ENCODE measurements around the gene TCAP. TPM values are rescaled to one million over a fixed set of nuclear protein-coding genes. Genes with fewer than 3 reads are reported as not detected.
A peak's percentile ranks its signal among the peaks of the same experiment; 100 is the strongest.

Gene TCAP
- total and polyA plus RNA-seq, 9 donors = 0.24 to 1.9 (median 1.3) TPM

GRCh38 chr17:39660011-39660360, 5.2 kb upstream of the TCAP start:
- 75 to 79% (median 76%) methylated on average over 5 of the region's 5 CpGs for WGBS, 3 donors
- Histone ChIP-seq H3K27ac (no peak overlapping the region), H3K9me3 (no peaks in the 10 kb centered on the region), H3K4me1 (ENCODE audit: insufficient read depth) (peaks cover 3% of the 10 kb centered on the region), H3K4me3 (no peak overlapping the region), H3K36me3 (no peaks in the 10 kb centered on the region), H3K27me3 (no peaks in the 10 kb centered on the region)
- intact Hi-C loops (cut with DNase I) = no loop called here
- DNase-seq = no peak
- TF ChIP-seq EP300 (IDR thresholded peaks at IDR 0.05) = no peak
- no peak for TF ChIP-seq POLR2A (IDR thresholded peaks at IDR 0.05)
- no peak for TF ChIP-seq CTCF (IDR thresholded peaks at IDR 0.05)

GRCh38 chr17:39660397-39661385, 4.5 kb upstream of the TCAP start:
- Histone ChIP-seq H3K9me3 (no peaks in the 10 kb centered on the region), H3K27me3 (no peaks in the 10 kb centered on the region), H3K4me3 (no peak overlapping the region), H3K27ac (no peak overlapping the region), H3K4me1 (ENCODE audit: insufficient read depth) (peaks cover 3% of the 10 kb centered on the region), H3K36me3 (no peaks in the 10 kb centered on the region)
- intact Hi-C loops (cut with DNase I) = no loop called here
- WGBS, 3 donors = 89 to 92% (median 91%) methylated on average over 34 to 35 of the region's 35 CpGs
- DNase-seq = no peak
- TF ChIP-seq POLR2A (IDR thresholded peaks at IDR 0.05) (no peak), EP300 (IDR thresholded peaks at IDR 0.05) (no peak), CTCF (IDR thresholded peaks at IDR 0.05) (no peak)

GRCh38 chr17:39661744-39662541, 3.2 kb upstream of the TCAP start:
- H3K4me3 ChIP-seq = no peak overlapping the region
- no peak for TF ChIP-seq POLR2A (IDR thresholded peaks at IDR 0.05)
- no peak for TF ChIP-seq EP300 (IDR thresholded peaks at IDR 0.05)
- no peak for TF ChIP-seq CTCF (IDR thresholded peaks at IDR 0.05)
- H3K27me3 ChIP-seq = no peaks in the 10 kb centered on the region
- peaks cover 3% of the 10 kb centered on the region for H3K4me1 ChIP-seq (ENCODE audit: insufficient read depth)
- DNase-seq = no peak
- WGBS, 3 donors = 79 to 91% (median 88%) methylated on average over 8 of the region's 8 CpGs
- intact Hi-C loops (cut with DNase I) = no loop called here
- no peaks in the 10 kb centered on the region for H3K36me3 ChIP-seq
- H3K27ac ChIP-seq = no peak overlapping the region
- H3K9me3 ChIP-seq = no peaks in the 10 kb centered on the region

- Histone ChIP-seq H3K9me3 (no peaks in the 10 kb centered on the region), H3K4me1 (ENCODE audit: insufficient read depth) (peaks cover 7% of the 10 kb centered on the region), H3K27me3 (no peaks in the 10 kb centered on the region), H3K4me3 (no peak overlapping the region), H3K36me3 (no peaks in the 10 kb centered on the region), H3K27ac (no peak overlapping the region)
- peak in 1 of 5 donors; percentile 57 for DNase-seq
- 83 to 85% (median 85%) methylated on average over 18 to 22 of the region's 22 CpGs for WGBS, 3 donors
- TF ChIP-seq EP300 (IDR thresholded peaks at IDR 0.05) (no peak), POLR2A (IDR thresholded peaks at IDR 0.05) (no peak), CTCF (IDR thresholded peaks at IDR 0.05) (no peak)
- intact Hi-C loops (cut with DNase I) = no loop called here
Measured at GRCh38 chr17:39662551-39663339, 2.4 kb upstream of the TCAP start.
